GM12891 (cell line): ENCODE data around the gene RIN3.

Source experiments
- POLR2A ChIP-seq: IDR thresholded peaks from 2 replicates; pipeline ENCODE4 v1.6.1; 2011; ENCODE audit warnings: low read depth, low read length, control low read depth
- POLR2AphosphoS5 ChIP-seq: IDR thresholded peaks from 2 replicates; pipeline ENCODE4 v1.6.1; 2011; ENCODE audit warnings: low read depth, low read length, control low read depth
- TAF1 ChIP-seq: IDR thresholded peaks from 2 replicates; pipeline ENCODE4 v1.6.1; 2011; ENCODE audit warnings: low read depth, low read length, control low read depth

DNA sequence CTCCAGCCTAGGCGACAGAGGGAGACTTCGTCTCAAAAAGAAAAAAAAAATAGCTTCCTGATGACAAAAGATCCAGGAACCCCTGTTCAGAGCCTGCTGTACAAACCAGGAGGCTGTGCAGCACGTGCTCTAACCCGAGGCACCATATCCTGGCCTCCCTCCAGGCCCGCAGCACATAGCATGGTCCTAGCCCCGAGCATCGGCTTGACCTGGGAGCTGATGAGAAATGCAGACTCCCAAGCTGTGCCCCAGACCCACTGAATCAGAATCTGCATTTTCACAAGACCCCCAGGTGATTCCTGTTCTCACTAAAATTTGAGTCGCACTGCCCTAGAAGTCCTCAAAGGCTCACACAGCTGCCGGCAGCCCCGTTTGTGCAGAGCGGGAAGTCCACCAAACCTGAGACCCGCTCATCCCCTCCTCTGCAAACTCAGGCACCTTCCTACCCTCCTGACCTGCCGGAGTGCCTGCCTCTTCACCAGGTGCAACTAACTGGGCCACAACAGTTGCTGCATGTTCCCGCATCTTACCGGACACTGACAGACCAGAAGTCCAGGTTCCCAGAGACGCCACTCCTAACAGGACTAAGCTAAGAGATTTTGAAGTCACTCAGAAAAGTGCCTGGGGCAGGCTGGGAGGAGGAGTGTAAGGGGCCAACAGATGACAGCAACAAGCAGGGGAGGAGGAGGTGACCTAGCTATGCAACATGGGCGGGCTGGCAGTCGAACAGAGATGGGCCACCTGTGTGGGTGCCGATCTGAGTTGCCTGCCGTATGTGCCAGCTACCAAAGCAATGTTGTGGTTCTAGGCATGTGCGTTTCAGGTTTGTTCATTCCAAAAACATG, 24.0 kb upstream of the RIN3 start:
- no peak for TF ChIP-seq TAF1
- TF ChIP-seq POLR2A: no peak
- TF ChIP-seq POLR2AphosphoS5: no peak
